KMS-11 (cell line): ENCODE data around the gene EPB41L1.

Source experiments
- H2AFZ ChIP-seq: fragments of 200-600 bp; sonication (generic); 2 replicates; pipeline ENCODE4 v1.6.1; 2016; ENCODE audit warnings: antibody characterized with exemption, mixed run types, low read depth
- H3K27ac ChIP-seq: fragments of 200-600 bp; sonication (generic); 2 replicates; pipeline ENCODE4 v1.6.1; 2016; ENCODE audit warnings: mild to moderate bottlenecking, mixed run types
- H3K27me3 ChIP-seq: fragments of 200-600 bp; sonication (generic); 2 replicates; pipeline ENCODE4 v1.6.1; 2017; ENCODE audit warnings: mild to moderate bottlenecking, low read depth, mixed run types, moderate library complexity; ENCODE audit not compliant: insufficient read depth
- H3K36me3 ChIP-seq: fragments of 200-600 bp; sonication (generic); 2 replicates; pipeline ENCODE4 v1.6.1; 2017; ENCODE audit warnings: mild to moderate bottlenecking, mixed run types; ENCODE audit not compliant: insufficient read depth
- H3K4me1 ChIP-seq: fragments of 200-600 bp; sonication (generic); 2 replicates; pipeline ENCODE4 v1.6.1; 2016; ENCODE audit warnings: mild to moderate bottlenecking, low read depth, mixed run types; ENCODE audit not compliant: poor library complexity, severe bottlenecking
- H3K4me2 ChIP-seq: fragments of 200-600 bp; sonication (generic); 2 replicates; pipeline ENCODE4 v1.7.0; 2016; ENCODE audit warnings: mild to moderate bottlenecking, mixed run types
- H3K4me3 ChIP-seq: fragments of 200-600 bp; sonication (generic); IDR thresholded peaks from 2 replicates; pipeline ENCODE4 v1.6.1; 2017; ENCODE audit warnings: low read depth, low read length, mixed read lengths; ENCODE audit not compliant: insufficient read depth
- H3K79me2 ChIP-seq: fragments of 200-600 bp; sonication (generic); 2 replicates; pipeline ENCODE4 v1.6.1; 2016; ENCODE audit warnings: low read depth, mixed run types; ENCODE audit not compliant: insufficient read depth
- H3K9ac ChIP-seq: fragments of 200-600 bp; sonication (generic); 2 replicates; pipeline ENCODE4 v1.6.1; 2016; ENCODE audit warnings: mild to moderate bottlenecking, mixed run types
- H4K20me1 ChIP-seq: fragments of 200-600 bp; sonication (generic); 2 replicates; pipeline ENCODE4 v1.6.1; 2016; ENCODE audit warnings: mild to moderate bottlenecking, mixed run types; ENCODE audit not compliant: insufficient read depth
- TF ChIP-seq, protein P1 (sequence below): fragments of 200-600 bp; sonication (generic); conservative IDR thresholded peaks from 2 replicates; pipeline ENCODE4 v1.6.1; 2017; ENCODE audit warnings: low read depth, mild to moderate bottlenecking, antibody characterized with exemption, low read length, moderate library complexity, mixed read lengths

EPB41L1 gene

DNA sequence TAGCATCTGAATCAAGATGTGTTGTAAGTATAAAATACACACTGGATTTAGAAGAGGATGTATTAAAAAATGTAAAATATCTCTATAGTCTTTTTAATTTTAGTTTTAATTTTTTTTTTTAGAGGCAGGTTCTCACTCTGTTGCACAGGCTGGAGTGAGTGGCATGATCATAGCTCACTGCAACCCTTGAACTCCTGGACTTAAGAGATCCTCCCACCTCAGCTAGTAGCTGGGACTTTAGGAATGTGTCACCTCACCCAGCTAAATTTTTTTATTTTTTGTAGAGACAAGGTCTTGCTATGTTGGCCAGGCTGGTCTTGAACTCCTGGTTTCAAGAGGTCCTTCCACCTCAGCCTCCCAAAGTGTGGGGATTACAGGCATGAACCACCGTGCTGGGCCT lies 46.7 kb upstream of the EPB41L1 start:
- Histone ChIP-seq H3K27me3 (no peaks in the 10 kb centered on the region), H4K20me1 (no peaks in the 10 kb centered on the region), H3K36me3 (no peaks in the 10 kb centered on the region), H3K4me3 (no peak overlapping the region), H2AFZ (no peak overlapping the region), H3K4me2 (no peak overlapping the region), H3K4me1 (peaks cover 29% of the 10 kb centered on the region), H3K79me2 (no peaks in the 10 kb centered on the region), H3K27ac (no peak overlapping the region), H3K9ac (no peak overlapping the region)
- TF ChIP-seq, protein P1, sequence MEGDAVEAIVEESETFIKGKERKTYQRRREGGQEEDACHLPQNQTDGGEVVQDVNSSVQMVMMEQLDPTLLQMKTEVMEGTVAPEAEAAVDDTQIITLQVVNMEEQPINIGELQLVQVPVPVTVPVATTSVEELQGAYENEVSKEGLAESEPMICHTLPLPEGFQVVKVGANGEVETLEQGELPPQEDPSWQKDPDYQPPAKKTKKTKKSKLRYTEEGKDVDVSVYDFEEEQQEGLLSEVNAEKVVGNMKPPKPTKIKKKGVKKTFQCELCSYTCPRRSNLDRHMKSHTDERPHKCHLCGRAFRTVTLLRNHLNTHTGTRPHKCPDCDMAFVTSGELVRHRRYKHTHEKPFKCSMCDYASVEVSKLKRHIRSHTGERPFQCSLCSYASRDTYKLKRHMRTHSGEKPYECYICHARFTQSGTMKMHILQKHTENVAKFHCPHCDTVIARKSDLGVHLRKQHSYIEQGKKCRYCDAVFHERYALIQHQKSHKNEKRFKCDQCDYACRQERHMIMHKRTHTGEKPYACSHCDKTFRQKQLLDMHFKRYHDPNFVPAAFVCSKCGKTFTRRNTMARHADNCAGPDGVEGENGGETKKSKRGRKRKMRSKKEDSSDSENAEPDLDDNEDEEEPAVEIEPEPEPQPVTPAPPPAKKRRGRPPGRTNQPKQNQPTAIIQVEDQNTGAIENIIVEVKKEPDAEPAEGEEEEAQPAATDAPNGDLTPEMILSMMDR = no peak

DNA sequence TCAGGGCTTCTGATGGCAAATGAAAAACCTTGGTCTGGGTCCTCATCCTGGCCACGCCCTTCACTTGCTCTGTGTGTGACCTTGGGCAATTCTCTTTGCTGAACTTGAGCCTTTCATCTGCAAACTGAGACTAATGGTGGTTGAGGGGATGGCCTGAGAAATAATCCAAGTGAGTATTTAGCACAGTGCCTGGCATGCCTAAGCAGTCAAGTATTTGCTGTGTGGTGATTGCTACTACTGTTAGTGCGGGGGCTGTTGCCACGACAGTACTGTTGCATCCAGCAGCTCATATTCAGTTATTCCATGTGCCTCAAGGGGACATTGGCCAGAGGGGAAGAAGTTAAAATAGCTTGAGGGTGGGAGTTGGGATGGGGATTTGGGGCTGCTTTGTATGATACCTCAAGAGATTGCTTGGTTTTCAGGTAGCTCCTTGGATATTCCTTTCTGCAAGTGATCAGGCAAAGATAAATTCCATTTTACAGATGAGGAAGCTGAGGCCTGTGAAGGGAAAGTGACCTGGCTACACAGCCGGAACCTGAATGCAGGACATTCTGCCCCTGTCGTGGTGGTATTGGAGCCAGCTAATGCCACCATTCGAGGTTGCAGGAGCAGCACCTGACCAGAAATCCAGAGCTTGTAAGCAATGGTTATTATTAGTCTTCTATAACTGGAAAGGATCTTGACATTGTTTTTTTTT lies 45.1 kb upstream of the EPB41L1 start:
- Histone ChIP-seq H3K79me2 (no peaks in the 10 kb centered on the region), H3K4me2 (no peak overlapping the region), H4K20me1 (no peaks in the 10 kb centered on the region), H2AFZ (no peak overlapping the region), H3K9ac (no peak overlapping the region), H3K4me3 (no peak overlapping the region), H3K27me3 (no peaks in the 10 kb centered on the region), H3K36me3 (no peaks in the 10 kb centered on the region), H3K4me1 (peaks cover 14% of the 10 kb centered on the region), H3K27ac (no peak overlapping the region)
- TF ChIP-seq, protein P1 = no peak

GRCh38 chr20:36110994-36111393 lies 43.5 kb upstream of the EPB41L1 start:
- Histone ChIP-seq H3K9ac (no peak overlapping the region), H3K4me1 (peaks cover 4% of the 10 kb centered on the region), H2AFZ (no peak overlapping the region), H3K4me2 (no peak overlapping the region), H3K27me3 (no peaks in the 10 kb centered on the region), H3K27ac (no peak overlapping the region), H3K79me2 (no peaks in the 10 kb centered on the region), H3K36me3 (no peaks in the 10 kb centered on the region), H3K4me3 (no peak overlapping the region), H4K20me1 (no peaks in the 10 kb centered on the region)
- TF ChIP-seq, protein P1 = no peak

DNA sequence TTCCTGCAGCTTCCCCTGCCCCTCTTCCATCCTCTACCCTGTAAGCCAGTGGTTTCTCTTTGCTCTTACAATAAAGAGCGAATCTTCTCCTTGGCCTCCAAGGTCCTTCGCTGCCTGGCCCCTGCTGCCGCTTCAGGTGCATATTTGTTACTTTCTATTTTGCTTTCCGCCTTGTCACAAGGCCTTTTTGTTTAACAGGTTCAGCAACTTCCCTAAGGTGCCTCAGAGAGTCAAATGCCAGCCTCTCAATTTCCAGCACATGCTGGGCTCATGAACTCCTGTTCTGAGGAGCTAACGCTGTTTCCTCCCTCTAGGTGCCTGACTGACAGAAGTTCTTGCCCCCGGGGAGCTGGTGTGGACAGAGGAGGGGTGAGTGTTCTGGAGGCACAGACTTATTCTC lies 42.4 kb upstream of the EPB41L1 start:
- Histone ChIP-seq H3K36me3 (no peaks in the 10 kb centered on the region), H4K20me1 (no peaks in the 10 kb centered on the region), H3K4me2 (no peak overlapping the region), H2AFZ (no peak overlapping the region), H3K79me2 (no peaks in the 10 kb centered on the region), H3K27ac (no peak overlapping the region), H3K27me3 (no peaks in the 10 kb centered on the region; the same call in 1 of the 2 replicates), H3K4me3 (no peak overlapping the region), H3K9ac (no peak overlapping the region), H3K4me1 (no peaks in the 10 kb centered on the region)
- TF ChIP-seq, protein P1 = no peak
